ENCODE measurements around the gene RAET1L.

DNA sequence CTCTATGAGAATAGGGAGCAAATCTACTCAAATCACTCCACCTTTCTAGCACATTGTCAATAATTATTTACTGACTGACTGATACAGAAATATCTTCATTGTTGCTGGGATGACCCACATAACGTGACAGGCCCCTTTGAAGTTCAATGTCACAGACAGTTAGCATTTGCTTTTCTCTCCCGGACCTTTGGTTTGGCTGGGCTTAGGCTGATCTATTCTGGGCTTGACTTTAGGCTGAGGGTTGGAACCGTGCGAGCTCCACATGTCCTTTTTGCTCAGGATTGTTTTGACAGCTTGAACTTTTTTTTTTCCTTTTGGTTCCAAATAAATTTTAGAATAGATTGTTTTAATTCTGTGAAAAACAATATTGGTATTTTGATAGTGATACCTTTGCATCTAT lies 31.6 kb upstream of the RAET1L start:
- TF ChIP-seq, protein P1, sequence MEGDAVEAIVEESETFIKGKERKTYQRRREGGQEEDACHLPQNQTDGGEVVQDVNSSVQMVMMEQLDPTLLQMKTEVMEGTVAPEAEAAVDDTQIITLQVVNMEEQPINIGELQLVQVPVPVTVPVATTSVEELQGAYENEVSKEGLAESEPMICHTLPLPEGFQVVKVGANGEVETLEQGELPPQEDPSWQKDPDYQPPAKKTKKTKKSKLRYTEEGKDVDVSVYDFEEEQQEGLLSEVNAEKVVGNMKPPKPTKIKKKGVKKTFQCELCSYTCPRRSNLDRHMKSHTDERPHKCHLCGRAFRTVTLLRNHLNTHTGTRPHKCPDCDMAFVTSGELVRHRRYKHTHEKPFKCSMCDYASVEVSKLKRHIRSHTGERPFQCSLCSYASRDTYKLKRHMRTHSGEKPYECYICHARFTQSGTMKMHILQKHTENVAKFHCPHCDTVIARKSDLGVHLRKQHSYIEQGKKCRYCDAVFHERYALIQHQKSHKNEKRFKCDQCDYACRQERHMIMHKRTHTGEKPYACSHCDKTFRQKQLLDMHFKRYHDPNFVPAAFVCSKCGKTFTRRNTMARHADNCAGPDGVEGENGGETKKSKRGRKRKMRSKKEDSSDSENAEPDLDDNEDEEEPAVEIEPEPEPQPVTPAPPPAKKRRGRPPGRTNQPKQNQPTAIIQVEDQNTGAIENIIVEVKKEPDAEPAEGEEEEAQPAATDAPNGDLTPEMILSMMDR (IDR thresholded peaks at IDR 0.05), result no peak
- TF ChIP-seq EP300 (IDR thresholded peaks at IDR 0.05), result no peak
